Mesendoderm (in vitro differentiated cells): ENCODE measurements around the gene MMP20.

Experiments used
- DNase-seq: peaks from one replicate; pipeline ENCODE4 v3.0.0; 2013
- H2AK5ac ChIP-seq: 2 replicates; pipeline ENCODE4 v1.6.1; 2013; ENCODE audit warnings: low read length, inconsistent platforms
- H2BK120ac ChIP-seq: 2 replicates; pipeline ENCODE4 v1.6.1; 2013; ENCODE audit warnings: low read depth, mild to moderate bottlenecking, low read length, moderate library complexity, mixed read lengths
- H2BK15ac ChIP-seq: replicated peaks from 2 replicates; pipeline ENCODE4 v1.6.1; 2013; ENCODE audit warnings: low read depth, mild to moderate bottlenecking, moderate library complexity
- H2BK5ac ChIP-seq: 2 replicates; pipeline ENCODE4 v1.6.1; 2013; ENCODE audit warnings: low read length, inconsistent platforms
- H3K18ac ChIP-seq: 2 replicates; pipeline ENCODE4 v1.6.1; 2013; ENCODE audit warnings: mild to moderate bottlenecking, low read length, mixed read lengths
- H3K23ac ChIP-seq: one replicate; pipeline ENCODE4 v1.6.1; 2013; ENCODE audit warnings: low read length
- H3K27ac ChIP-seq: 2 replicates; pipeline ENCODE4 v1.5.1; 2013; ENCODE audit warnings: low read depth, mild to moderate bottlenecking, inconsistent platforms, low read length, moderate library complexity
- H3K27me3 ChIP-seq: 2 replicates; pipeline ENCODE4 v1.6.1; 2013; ENCODE audit warnings: low read length, control low read depth, mild to moderate bottlenecking, inconsistent platforms; ENCODE audit not compliant: insufficient read depth, poor library complexity
- H3K36me3 ChIP-seq: 2 replicates; pipeline ENCODE4 v1.6.1; 2013; ENCODE audit warnings: low read length, inconsistent platforms; ENCODE audit not compliant: control insufficient read depth, insufficient read depth
- H3K4ac ChIP-seq: one replicate; pipeline ENCODE4 v1.6.1; 2013; ENCODE audit warnings: low read depth, mild to moderate bottlenecking, low read length, moderate library complexity
- H3K4me1 ChIP-seq: 2 replicates; pipeline ENCODE4 v1.6.1; 2013; ENCODE audit warnings: low read depth, low read length, inconsistent platforms; ENCODE audit not compliant: control insufficient read depth
- H3K4me2 ChIP-seq: 2 replicates; pipeline ENCODE4 v1.6.1; 2013; ENCODE audit warnings: low read length
- H3K4me3 ChIP-seq: 2 replicates; pipeline ENCODE4 v1.5.1; 2013; ENCODE audit warnings: mild to moderate bottlenecking, low read length
- H3K56ac ChIP-seq: one replicate; pipeline ENCODE4 v1.6.1; 2013; ENCODE audit warnings: low read length
- H3K79me1 ChIP-seq: 2 replicates; pipeline ENCODE4 v1.6.1; 2013; ENCODE audit warnings: low read length, inconsistent platforms
- H3K79me2 ChIP-seq: 2 replicates; pipeline ENCODE4 v1.6.1; 2013; ENCODE audit warnings: mild to moderate bottlenecking, low read length; ENCODE audit not compliant: control insufficient read depth, insufficient read depth
- H3K9ac ChIP-seq: 2 replicates; pipeline ENCODE4 v1.6.1; 2013; ENCODE audit warnings: low read length, inconsistent platforms
- H4K5ac ChIP-seq: one replicate; pipeline ENCODE4 v1.6.1; 2013; ENCODE audit warnings: low read length
- H4K8ac ChIP-seq: one replicate; pipeline ENCODE4 v1.6.1; 2013; ENCODE audit warnings: low read depth, mild to moderate bottlenecking, control low read depth, low read length, moderate library complexity
- WGBS: extraction: QIAGEN DNeasy Blood & Tissue Kit; methylation state at CpG from one replicate; pipeline ENCODE4 v1.1.7; 2013; ENCODE audit warnings: low lambda C conversion rate, missing lambda C conversion rate; ENCODE audit not compliant: insufficient coverage; ENCODE audit errors: extremely low coverage; 5-methylcytosine and 5-hydroxymethylcytosine counted together

Gene MMP20

GRCh38 chr11:102573851-102574250, 51.3 kb downstream of the MMP20 start:
- Histone ChIP-seq H3K79me2 (no peaks in the 10 kb centered on the region), H4K5ac (no peak overlapping the region), H2BK5ac (no peak overlapping the region), H3K18ac (no peak overlapping the region), H3K9ac (no peak overlapping the region), H3K4me2 (no peak overlapping the region), H2AK5ac (no peak overlapping the region), H4K8ac (no peak overlapping the region), H3K4me1 (no peaks in the 10 kb centered on the region), H3K36me3 (no peaks in the 10 kb centered on the region), H3K4ac (no peak overlapping the region), H3K23ac (no peak overlapping the region), H3K27me3 (no peaks in the 10 kb centered on the region), H2BK15ac (no peak overlapping the region), H3K56ac (no peak overlapping the region), H3K27ac (no peak overlapping the region), H3K79me1 (no peaks in the 10 kb centered on the region), H3K4me3 (no peak overlapping the region), H2BK120ac (no peak overlapping the region)
- WGBS: no CpG with 5 or more reads among the region's 2 CpGs
- no peak for DNase-seq

GRCh38 chr11:102572554-102573220, 52.4 kb downstream of the MMP20 start:
- Histone ChIP-seq H3K27ac (no peak overlapping the region), H3K79me2 (no peaks in the 10 kb centered on the region), H3K4me2 (no peak overlapping the region), H2BK15ac (no peak overlapping the region), H3K79me1 (no peaks in the 10 kb centered on the region), H4K5ac (no peak overlapping the region), H3K4ac (no peak overlapping the region), H3K4me3 (no peak overlapping the region), H3K9ac (no peak overlapping the region), H2BK120ac (no peak overlapping the region), H2BK5ac (no peak overlapping the region), H2AK5ac (no peak overlapping the region), H3K23ac (no peak overlapping the region), H3K36me3 (no peaks in the 10 kb centered on the region), H3K27me3 (no peaks in the 10 kb centered on the region), H3K56ac (no peak overlapping the region), H4K8ac (no peak overlapping the region), H3K4me1 (no peaks in the 10 kb centered on the region), H3K18ac (no peak overlapping the region)
- DNase-seq: no peak
- no CpG with 5 or more reads among the region's 2 CpGs for WGBS

GRCh38 chr11:102568851-102569250, 56.3 kb downstream of the MMP20 start:
- Histone ChIP-seq H3K18ac (no peak overlapping the region), H3K79me1 (no peaks in the 10 kb centered on the region), H3K27me3 (no peaks in the 10 kb centered on the region), H3K23ac (no peak overlapping the region), H3K9ac (no peak overlapping the region), H3K27ac (no peak overlapping the region), H2AK5ac (no peak overlapping the region), H4K8ac (no peak overlapping the region), H3K4me1 (no peaks in the 10 kb centered on the region), H4K5ac (no peak overlapping the region), H3K56ac (no peak overlapping the region), H2BK120ac (no peak overlapping the region), H3K36me3 (no peaks in the 10 kb centered on the region), H2BK5ac (no peak overlapping the region), H3K79me2 (no peaks in the 10 kb centered on the region), H2BK15ac (no peak overlapping the region), H3K4me3 (no peak overlapping the region), H3K4ac (no peak overlapping the region), H3K4me2 (no peak overlapping the region)
- WGBS: no CpG with 5 or more reads among the region's 3 CpGs
- DNase-seq: no peak

GRCh38 chr11:102566112-102566511, 59.0 kb downstream of the MMP20 start:
- H3K36me3 ChIP-seq: no peaks in the 10 kb centered on the region
- no peak overlapping the region for H2BK5ac ChIP-seq
- H3K4me1 ChIP-seq: no peaks in the 10 kb centered on the region
- H3K27me3 ChIP-seq: no peaks in the 10 kb centered on the region
- H4K5ac ChIP-seq: no peak overlapping the region
- H2BK120ac ChIP-seq: no peak overlapping the region
- no peaks in the 10 kb centered on the region for H3K79me2 ChIP-seq
- no peak overlapping the region for H2BK15ac ChIP-seq
- no peaks in the 10 kb centered on the region for H3K79me1 ChIP-seq
- no peak overlapping the region for H3K4me3 ChIP-seq
- H4K8ac ChIP-seq: no peak overlapping the region
- H3K27ac ChIP-seq: no peak overlapping the region
- H2AK5ac ChIP-seq: no peak overlapping the region
- no peak for DNase-seq
- no peak overlapping the region for H3K56ac ChIP-seq
- WGBS: no CpG with 5 or more reads among the region's 1 CpG
- no peak overlapping the region for H3K4me2 ChIP-seq
- H3K23ac ChIP-seq: no peak overlapping the region
- no peak overlapping the region for H3K18ac ChIP-seq
- H3K4ac ChIP-seq: no peak overlapping the region
- H3K9ac ChIP-seq: no peak overlapping the region

GRCh38 chr11:102564110-102564509, 61.0 kb downstream of the MMP20 start:
- Histone ChIP-seq H4K8ac (no peak overlapping the region), H3K27ac (no peak overlapping the region), H3K27me3 (no peaks in the 10 kb centered on the region), H3K36me3 (no peaks in the 10 kb centered on the region), H3K4me3 (no peak overlapping the region), H4K5ac (no peak overlapping the region), H2BK120ac (no peak overlapping the region), H3K4ac (no peak overlapping the region), H3K4me1 (no peaks in the 10 kb centered on the region), H3K23ac (no peak overlapping the region), H2BK15ac (no peak overlapping the region), H3K4me2 (no peak overlapping the region), H3K79me2 (no peaks in the 10 kb centered on the region), H3K18ac (no peak overlapping the region), H2BK5ac (no peak overlapping the region), H2AK5ac (no peak overlapping the region), H3K56ac (no peak overlapping the region), H3K79me1 (no peaks in the 10 kb centered on the region), H3K9ac (no peak overlapping the region)
- DNase-seq: no peak
- no CpG with 5 or more reads among the region's 2 CpGs for WGBS

GRCh38 chr11:102561636-102562035, 63.5 kb downstream of the MMP20 start:
- Histone ChIP-seq H2BK120ac (no peak overlapping the region), H4K5ac (no peak overlapping the region), H3K36me3 (no peaks in the 10 kb centered on the region), H4K8ac (no peak overlapping the region), H3K4ac (no peak overlapping the region), H3K9ac (no peak overlapping the region), H3K18ac (no peak overlapping the region), H3K4me1 (no peaks in the 10 kb centered on the region), H3K56ac (no peak overlapping the region), H3K27ac (no peak overlapping the region), H3K79me2 (no peaks in the 10 kb centered on the region), H3K23ac (no peak overlapping the region), H2BK15ac (no peak overlapping the region), H3K79me1 (no peaks in the 10 kb centered on the region), H3K27me3 (no peaks in the 10 kb centered on the region), H2AK5ac (no peak overlapping the region), H2BK5ac (no peak overlapping the region), H3K4me2 (no peak overlapping the region), H3K4me3 (no peak overlapping the region)
- no peak for DNase-seq
